ENCODE data around the gene CERS1. TPM values are rescaled to one million over a fixed set of nuclear protein-coding genes. Genes with fewer than 3 reads are reported as not detected.

CERS1 gene
- total and polyA plus RNA-seq, 2 experiments from 2014 or later: 0.38 to 0.54 TPM

- WGBS, 2 experiments (ENCODE audit: low coverage in 1 of 2, low lambda C conversion rate in 2 of 2, missing lambda C conversion rate in 2 of 2): 75 to 76% methylated on average over 17 to 18 of the region's 18 CpGs
- H3K27ac ChIP-seq: no peak overlapping the region
- H3K27me3 ChIP-seq (replicated peaks; ENCODE audit: insufficient read depth): no peaks in the 10 kb centered on the region
- peak overlapping the region; percentile 56; the same call in 1 of the 2 replicates for H3K4me3 ChIP-seq
- peaks cover 29% of the 10 kb centered on the region for H3K79me2 ChIP-seq (ENCODE audit: insufficient read depth)
- H3K9ac ChIP-seq: 0 out of 2 replicates have a peak overlapping the region, but pooled peaks have one; percentile 39
- H3K9me3 ChIP-seq (ENCODE audit: low read depth): no peaks in the 10 kb centered on the region
- no peaks in the 10 kb centered on the region for H4K20me1 ChIP-seq (ENCODE audit: insufficient read depth)
- H3K4me2 ChIP-seq (ENCODE audit: unreplicated experiment): peak overlapping the region; percentile 67
- no peaks in the 10 kb centered on the region for H3F3A ChIP-seq (ENCODE audit: insufficient read depth)
- 0 out of 2 replicates have a peak, but pooled peaks cover 6% of the 10 kb centered on the region for H3K36me3 ChIP-seq (ENCODE audit: low read depth)
- no peaks in the 10 kb centered on the region for H3K9me2 ChIP-seq (ENCODE audit: insufficient read depth)
- TF ChIP-seq EZH2phosphoT487 (IDR thresholded peaks at IDR 0.05; ENCODE audit: insufficient read depth, low read depth): no peak
- no peak for TF ChIP-seq EZH2 (IDR thresholded peaks at IDR 0.05; ENCODE audit: insufficient read depth, poor library complexity, severe bottlenecking)
- peak overlapping the region; percentile 71; the same call in 1 of the 2 replicates for H2AFZ ChIP-seq
- DNase-seq: no peak
- in situ Hi-C loops (cut with MboI): no loop called here
- H3K4me1 ChIP-seq (ENCODE audit: insufficient read depth): peaks cover 9% of the 10 kb centered on the region; the same call in 1 of the 2 replicates
Measured at GRCh38 chr19:18941628-18942354, 45.8 kb upstream of the CERS1 start.

GRCh38 chr19:18940769-18941627 is 45.0 kb upstream of the CERS1 start, which contains the start of gene HOMER3:
Gene HOMER3 (minus strand): TSS chr19:18941217. CDS start chr19:18938982, 2,235 bp downstream.
- Histone ChIP-seq H2AFZ (peak within 1 kb of the TSS; percentile 80), H3K4me1 (ENCODE audit: insufficient read depth) (peaks cover 9% of the 10 kb centered on the region; the same call in 1 of the 2 replicates), H4K20me1 (ENCODE audit: insufficient read depth) (no peaks in the 10 kb centered on the region), H3K27me3 (replicated peaks; ENCODE audit: insufficient read depth) (no peaks in the 10 kb centered on the region), H3K9me2 (ENCODE audit: insufficient read depth) (no peaks in the 10 kb centered on the region), H3K4me3 (peak within 1 kb of the TSS; percentile 93), H3K9ac (peak within 1 kb of the TSS; percentile 92), H3K79me2 (ENCODE audit: insufficient read depth) (peaks cover 34% of the 10 kb centered on the region), H3K36me3 (ENCODE audit: low read depth) (peaks cover 11% of the 10 kb centered on the region; the same call in 1 of the 2 replicates), H3F3A (ENCODE audit: insufficient read depth) (no peaks in the 10 kb centered on the region), H3K4me2 (ENCODE audit: unreplicated experiment) (peak within 1 kb of the TSS; percentile 91), H3K27ac (peak within 1 kb of the TSS; percentile 61), H3K9me3 (ENCODE audit: low read depth) (no peaks in the 10 kb centered on the region)
- 1 to 2% methylated on average over 17 to 51 of the region's 81 CpGs for WGBS, 2 experiments (ENCODE audit: low coverage in 1 of 2, low lambda C conversion rate in 2 of 2, missing lambda C conversion rate in 2 of 2)
- TF ChIP-seq EZH2phosphoT487 (IDR thresholded peaks at IDR 0.05; ENCODE audit: insufficient read depth, low read depth) (no peak), EZH2 (IDR thresholded peaks at IDR 0.05; ENCODE audit: insufficient read depth, poor library complexity, severe bottlenecking) (no peak)
- in situ Hi-C loops (cut with MboI): no loop called here
- DNase-seq: peak; percentile 85

- 2 to 3% methylated on average over 28 to 43 of the region's 47 CpGs for WGBS, 2 experiments (ENCODE audit: low coverage in 1 of 2, low lambda C conversion rate in 2 of 2, missing lambda C conversion rate in 2 of 2)
- peaks cover 19% of the 10 kb centered on the region; the same call in 1 of the 2 replicates for H3K36me3 ChIP-seq (ENCODE audit: low read depth)
- peak overlapping the region; percentile 61 for H3K27ac ChIP-seq
Measured at GRCh38 chr19:18939922-18940768, 44.2 kb upstream of the CERS1 start.

More at GRCh38 chr19:18939922-18940768, 44.2 kb upstream of the CERS1 start:
- no peak for TF ChIP-seq EZH2 (IDR thresholded peaks at IDR 0.05; ENCODE audit: insufficient read depth, poor library complexity, severe bottlenecking)
- no peak for TF ChIP-seq EZH2phosphoT487 (IDR thresholded peaks at IDR 0.05; ENCODE audit: insufficient read depth, low read depth)
- H3F3A ChIP-seq (ENCODE audit: insufficient read depth): no peaks in the 10 kb centered on the region
- peaks cover 43% of the 10 kb centered on the region for H3K79me2 ChIP-seq (ENCODE audit: insufficient read depth)
- no peaks in the 10 kb centered on the region for H4K20me1 ChIP-seq (ENCODE audit: insufficient read depth)
- in situ Hi-C loops (cut with MboI): no loop called here
- peak overlapping the region; percentile 91 for H3K4me2 ChIP-seq (ENCODE audit: unreplicated experiment)
- H2AFZ ChIP-seq: peak overlapping the region; percentile 80
- peak overlapping the region; percentile 93 for H3K4me3 ChIP-seq
- H3K4me1 ChIP-seq (ENCODE audit: insufficient read depth): peaks cover 9% of the 10 kb centered on the region; the same call in 1 of the 2 replicates
- no peaks in the 10 kb centered on the region for H3K9me2 ChIP-seq (ENCODE audit: insufficient read depth)
- peak overlapping the region; percentile 92 for H3K9ac ChIP-seq
- H3K9me3 ChIP-seq (ENCODE audit: low read depth): no peaks in the 10 kb centered on the region
- no peaks in the 10 kb centered on the region for H3K27me3 ChIP-seq (replicated peaks; ENCODE audit: insufficient read depth)
- DNase-seq: peak; percentile 84
